ENCODE measurements around the gene ASB9.

DNA sequence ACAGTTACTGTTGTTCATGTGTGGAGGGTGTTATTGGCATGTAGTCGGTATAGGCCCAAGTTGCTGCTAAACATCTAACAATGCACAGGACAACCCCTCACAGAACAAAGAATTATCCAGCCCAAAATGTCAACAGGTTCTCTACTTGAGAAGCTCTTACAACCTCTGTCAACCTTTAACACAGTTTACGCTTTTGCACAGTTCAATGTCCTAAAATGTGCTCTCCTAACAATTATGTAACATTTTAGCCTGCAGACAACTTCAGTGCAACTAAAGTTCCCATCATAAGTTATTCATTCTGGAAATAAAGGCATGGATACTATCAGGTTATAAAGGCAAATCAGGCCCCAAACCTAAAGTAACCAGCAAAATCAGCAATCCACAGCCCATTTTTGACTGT is 66.2 kb downstream of the ASB9 start:
- TF ChIP-seq, protein P1, sequence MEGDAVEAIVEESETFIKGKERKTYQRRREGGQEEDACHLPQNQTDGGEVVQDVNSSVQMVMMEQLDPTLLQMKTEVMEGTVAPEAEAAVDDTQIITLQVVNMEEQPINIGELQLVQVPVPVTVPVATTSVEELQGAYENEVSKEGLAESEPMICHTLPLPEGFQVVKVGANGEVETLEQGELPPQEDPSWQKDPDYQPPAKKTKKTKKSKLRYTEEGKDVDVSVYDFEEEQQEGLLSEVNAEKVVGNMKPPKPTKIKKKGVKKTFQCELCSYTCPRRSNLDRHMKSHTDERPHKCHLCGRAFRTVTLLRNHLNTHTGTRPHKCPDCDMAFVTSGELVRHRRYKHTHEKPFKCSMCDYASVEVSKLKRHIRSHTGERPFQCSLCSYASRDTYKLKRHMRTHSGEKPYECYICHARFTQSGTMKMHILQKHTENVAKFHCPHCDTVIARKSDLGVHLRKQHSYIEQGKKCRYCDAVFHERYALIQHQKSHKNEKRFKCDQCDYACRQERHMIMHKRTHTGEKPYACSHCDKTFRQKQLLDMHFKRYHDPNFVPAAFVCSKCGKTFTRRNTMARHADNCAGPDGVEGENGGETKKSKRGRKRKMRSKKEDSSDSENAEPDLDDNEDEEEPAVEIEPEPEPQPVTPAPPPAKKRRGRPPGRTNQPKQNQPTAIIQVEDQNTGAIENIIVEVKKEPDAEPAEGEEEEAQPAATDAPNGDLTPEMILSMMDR (IDR thresholded peaks at IDR 0.05; ENCODE audit: low read depth, low read length), result no peak
- no peak for TF ChIP-seq POLR2A (IDR thresholded peaks at IDR 0.05; ENCODE audit: extremely low read depth, insufficient read length)
